K562 (cell line): ENCODE results near the gene CTSL. TPM values are rescaled to one million over a fixed set of nuclear protein-coding genes. Genes with fewer than 3 reads are reported as not detected.

Experiments used
- ATAC-seq: fragments of 200-7000 bp; cut with Tn5 transposase; 3 replicates; pipeline ENCODE4 v1.9.1; 2020; ENCODE audit warnings: moderate library complexity
- BruUV-seq: library from RNA; stranded (reverse); fragments of 400-500 nt; replicated peaks from 2 replicates; lab custom pipeline; 2021; lab: Mats Ljungman, UMichigan
- CTCF ChIA-PET: fragments of 300-600 bp; formaldehyde crosslinking; extraction: SDS; loops from one replicate; lab custom pipeline; 2021; ENCODE audit warnings: low intra/inter-chr PET ratio; lab: Yijun Ruan, JAX
- POLR2A ChIA-PET: fragments of 300-600, 350-650 bp; sonication (Branson Sonifier 250); formaldehyde crosslinking; extraction: SDS; loops from one replicate; lab custom pipeline; 2021; ENCODE audit warnings: antibody characterized with exemption, inconsistent platforms; lab: Yijun Ruan, JAX
- DNase-seq, 4 experiments: peaks; one replicate each; pipeline versions ENCODE4 v3.0.0 to v3.0.0-alpha.2; 2011 to 2018; ENCODE audit warnings: low spot score in 3 of 4, mixed read lengths in 3 of 4; ENCODE audit errors: extremely low read depth in 1 of 4
- FAIRE-seq: peaks from 2 replicates; lab custom pipeline; 2011; peaks lifted over from hg19 to GRCh38; lab: Jason Lieb, UNC
- H2AFZ ChIP-seq: 2 replicates; pipeline ENCODE4 v1.6.0; 2011; ENCODE audit warnings: low read depth, low read length, control low read depth, inconsistent platforms
- H3K27ac ChIP-seq: fragments of 200-600 bp; 3 replicates; pipeline ENCODE4 v1.8.0; 2011; ENCODE audit warnings: low read depth, mild to moderate bottlenecking, control low read depth, inconsistent platforms, low read length, moderate library complexity, mixed read lengths; ENCODE audit errors: extremely low read depth
- H3K27me3 ChIP-seq, 2 experiments: fragments of 300-600 bp in 1 of 2; 2 replicates in 1 of 2; 3 replicates in 1 of 2; pipeline versions ENCODE4 v1.6.0 to v1.8.0; 2011; ENCODE audit warnings: inconsistent platforms in 2 of 2, low read length in 2 of 2, mild to moderate bottlenecking in 1 of 2, mixed read lengths in 1 of 2, moderate library complexity in 1 of 2; ENCODE audit not compliant: control insufficient read depth in 2 of 2, insufficient read depth in 2 of 2
- H3K36me3 ChIP-seq: fragments of 300-600 bp; 3 replicates; pipeline ENCODE4 v1.8.0; 2011; ENCODE audit warnings: mild to moderate bottlenecking, low read length, inconsistent platforms; ENCODE audit not compliant: control insufficient read depth, insufficient read depth
- H3K4me1 ChIP-seq, 2 experiments: fragments of 200-600 bp in 1 of 2; replicated peaks in 1 of 2; 2 replicates in 1 of 2; 3 replicates in 1 of 2; pipeline versions ENCODE4 v1.5.1 to v1.8.0; 2011; ENCODE audit warnings: inconsistent platforms in 2 of 2, low read length in 2 of 2, mild to moderate bottlenecking in 1 of 2, mixed read lengths in 1 of 2, moderate library complexity in 1 of 2; ENCODE audit not compliant: control insufficient read depth in 2 of 2, insufficient read depth in 2 of 2
- H3K4me2 ChIP-seq: 2 replicates; pipeline ENCODE4 v1.6.1; 2011; ENCODE audit warnings: low read length, control low read depth, inconsistent platforms, mixed read lengths; ENCODE audit not compliant: insufficient read depth
- H3K4me3 ChIP-seq: fragments of 200-600 bp; sonication (generic), shearing (Covaris generic); 2 replicates; pipeline ENCODE4 v1.5.1; 2016; ENCODE audit warnings: control low read depth, inconsistent platforms
- H3K79me2 ChIP-seq: fragments of 200-600 bp; 3 replicates; pipeline ENCODE4 v1.8.0; 2011; ENCODE audit warnings: low read length, inconsistent platforms; ENCODE audit not compliant: control insufficient read depth, insufficient read depth
- H3K9ac ChIP-seq, 2 experiments: 2 replicates each; pipeline versions ENCODE4 v1.6.0 to v1.6.1; 2011; ENCODE audit warnings: low read depth in 2 of 2, low read length in 2 of 2, control low read depth in 1 of 2, inconsistent platforms in 1 of 2, mild to moderate bottlenecking in 1 of 2, mixed read lengths in 1 of 2; ENCODE audit not compliant: insufficient read depth in 1 of 2
- H3K9me1 ChIP-seq: one replicate; pipeline ENCODE4 v1.6.0; 2011; ENCODE audit warnings: inconsistent platforms, mild to moderate bottlenecking, low read length, moderate library complexity; ENCODE audit not compliant: control insufficient read depth, insufficient read depth
- H3K9me3 ChIP-seq: replicated peaks from 2 replicates; pipeline ENCODE4 v1.5.1; 2011; ENCODE audit warnings: low read depth, low read length, inconsistent platforms; ENCODE audit not compliant: control insufficient read depth, insufficient read depth
- H4K20me1 ChIP-seq: replicated peaks from 2 replicates; pipeline ENCODE4 v1.6.1; 2011; ENCODE audit warnings: low read length, inconsistent platforms, mixed read lengths; ENCODE audit not compliant: control insufficient read depth, insufficient read depth
- EP300 ChIP-seq: IDR thresholded peaks from 2 replicates; pipeline ENCODE4 v1.6.1; 2012; ENCODE audit warnings: low read length, improper control_type of control experiment
- MITF ChIP-seq: IDR thresholded peaks from 2 replicates; pipeline ENCODE4 v1.6.1; 2014; ENCODE audit warnings: antibody characterized with exemption
- PCBP2 ChIP-seq: fragments of 200-400 bp; formaldehyde crosslinking; IDR thresholded peaks from 2 replicates; pipeline ENCODE4 v1.6.1; 2018; ENCODE audit warnings: low read length, low read depth, mild to moderate bottlenecking, moderate library complexity; ENCODE audit not compliant: poor library complexity, severe bottlenecking
- TFE3 ChIP-seq: fragments of 450-650 bp; formaldehyde crosslinking; IDR thresholded peaks from 2 replicates; pipeline ENCODE4 v1.4.0; 2020; ENCODE audit warnings: mild to moderate bottlenecking, mixed read lengths
- ZBTB8A ChIP-seq: fragments of 450-650 bp; IDR thresholded peaks from 2 replicates; pipeline ENCODE4 v1.6.1; 2018; ENCODE audit warnings: mild to moderate bottlenecking, moderate library complexity; ENCODE audit not compliant: partially characterized antibody
- ZFP1 ChIP-seq: fragments of 450-650 bp; formaldehyde crosslinking; IDR thresholded peaks from 2 replicates; pipeline ENCODE4 v1.4.0; 2020; ENCODE audit warnings: mild to moderate bottlenecking, mixed read lengths
- ZNF12 ChIP-seq: sonication (generic); formaldehyde crosslinking; IDR thresholded peaks from 2 replicates; pipeline ENCODE4 v1.4.0; 2020; ENCODE audit warnings: mild to moderate bottlenecking, missing genetic modification reagents
- ZNF232 ChIP-seq: sonication (generic); formaldehyde crosslinking; IDR thresholded peaks from 2 replicates; pipeline ENCODE4 v1.8.0; 2022; ENCODE audit warnings: mild to moderate bottlenecking, missing genetic modification reagents
- ZNF253 ChIP-seq: fragments of 250-450 bp; sonication (Bioruptor Pico); conservative IDR thresholded peaks from 2 replicates; pipeline ENCODE4 v1.6.1; 2021; ENCODE audit warnings: mild to moderate bottlenecking
- ZNF347 ChIP-seq: fragments of 450-650 bp; formaldehyde crosslinking; IDR thresholded peaks from 2 replicates; pipeline ENCODE4 v1.4.0; 2020; ENCODE audit warnings: low read depth, mild to moderate bottlenecking, moderate library complexity
- ZZZ3 ChIP-seq: fragments of 450-650 bp; IDR thresholded peaks from 2 replicates; pipeline ENCODE4 v1.6.1; 2016; ENCODE audit warnings: antibody characterized with exemption, mild to moderate bottlenecking, moderate library complexity
- WGBS: fragments of 100-300 bp; shearing (Covaris generic); methylation state at CpG from one replicate; pipeline ENCODE4 v1.1.6; 2016; ENCODE audit warnings: low coverage, mixed read lengths; ENCODE audit not compliant: insufficient coverage; ENCODE audit errors: missing lambda C conversion rate; 5-methylcytosine and 5-hydroxymethylcytosine counted together
- in situ Hi-C: fragments of 300-500 bp; cut with MboI; formaldehyde crosslinking; loops from 4 replicates; pipeline ENCODE4 v1.15.0; 2018; ENCODE audit warnings: inconsistent platforms, mixed read lengths
- intact Hi-C: fragments of 100-400 bp; cut with micrococcal nuclease; formaldehyde crosslinking; loops from 2 replicates; pipeline ENCODE4 v1.14.2; 2022
- polyA plus RNA-seq, 8 experiments: library from polyadenylated mRNA; depleted of rRNA in 4 of 8; stranded (reverse) in 5 of 8; unstranded in 3 of 8; fragments of >200 nt; fragmentation: Nextera tagmentation in 2 of 8; fragmentation: Illumina TruSeq in 1 of 8; extraction: Ambion mirVana in 2 of 8; extraction: Trizol in 1 of 8; gene quantifications; 2 replicates each; pipeline versions ENCODE4 v1.2.1 to v1.2.3, GENCODE V29; 2011 to 2014; ENCODE audit warnings: inconsistent platforms in 1 of 8, missing spikeins in 1 of 8
- total RNA-seq, 7 experiments: library from RNA; depleted of rRNA in 6 of 7; stranded (reverse); fragments of >200 nt in 6 of 7; fragmentation: Illumina TruSeq in 2 of 7; extraction: Trizol in 2 of 7; gene quantifications; 2 replicates each; pipeline versions ENCODE4 v1.2.1 to v1.2.3, GENCODE V29; 2011 to 2021; ENCODE audit warnings: low replicate concordance in 1 of 7
- TF ChIP-seq, protein P1 (sequence below): fragments of 450-650 bp; formaldehyde crosslinking; conservative IDR thresholded peaks from 2 replicates; pipeline ENCODE4 v1.4.0; 2022; ENCODE audit warnings: mild to moderate bottlenecking, missing genetic modification characterization
- TF ChIP-seq, protein P2 (sequence below): fragments of 250-450 bp; sonication (Bioruptor Pico); IDR thresholded peaks from 2 replicates; pipeline ENCODE4 v1.8.0; 2022; ENCODE audit warnings: moderate library complexity, mild to moderate bottlenecking, inconsistent platforms

Gene CTSL
- total and polyA plus RNA-seq, 9 of the 15 experiments (the other 6 are each of a cell fraction or from before 2014, with no cell fraction given) = 55.9 to 165 (median 93.7) TPM

- no peaks in the 10 kb centered on the region for H3K79me2 ChIP-seq
- FAIRE-seq (no peak), DNase-seq (no peak), ATAC-seq (no peak)
- 86% methylated on average over 3 of the region's 3 CpGs for WGBS
- H3K9me1 ChIP-seq = no peaks in the 10 kb centered on the region
- peaks cover 8 to 33% of the 10 kb centered on the region in 2 experiments; a peak in 4 of 5 replicates for H3K4me1 ChIP-seq
- in situ Hi-C loops = no loop called here
- no peaks in the 10 kb centered on the region for H4K20me1 ChIP-seq
- H3K27ac ChIP-seq = no peak overlapping the region
- no peaks in the 10 kb centered on the region for H3K36me3 ChIP-seq
- ChIA-PET CTCF (no interaction called here), POLR2A (no interaction called here)
- no peak overlapping the region for H3K4me3 ChIP-seq
- no peak overlapping the region for H3K4me2 ChIP-seq
- no peaks in the 10 kb centered on the region for H3K9me3 ChIP-seq
- H3K9ac ChIP-seq = no peak overlapping the region
- H2AFZ ChIP-seq = no peak overlapping the region
- intact Hi-C loops = no loop called here
- BruUV-seq = no TSS peak
- no peak for TF ChIP-seq ZNF232 (CRISPR knock-in tag)
- TF ChIP-seq ZNF347 (CRISPR knock-in tag) = no peak
- TF ChIP-seq ZBTB8A = no peak
- no peak for TF ChIP-seq ZNF12
- TF ChIP-seq PCBP2 = no peak
- TF ChIP-seq MITF = no peak
- no peak for TF ChIP-seq EP300
- TF ChIP-seq ZFP1 (CRISPR knock-in tag) = no peak
- TF ChIP-seq, protein P1, sequence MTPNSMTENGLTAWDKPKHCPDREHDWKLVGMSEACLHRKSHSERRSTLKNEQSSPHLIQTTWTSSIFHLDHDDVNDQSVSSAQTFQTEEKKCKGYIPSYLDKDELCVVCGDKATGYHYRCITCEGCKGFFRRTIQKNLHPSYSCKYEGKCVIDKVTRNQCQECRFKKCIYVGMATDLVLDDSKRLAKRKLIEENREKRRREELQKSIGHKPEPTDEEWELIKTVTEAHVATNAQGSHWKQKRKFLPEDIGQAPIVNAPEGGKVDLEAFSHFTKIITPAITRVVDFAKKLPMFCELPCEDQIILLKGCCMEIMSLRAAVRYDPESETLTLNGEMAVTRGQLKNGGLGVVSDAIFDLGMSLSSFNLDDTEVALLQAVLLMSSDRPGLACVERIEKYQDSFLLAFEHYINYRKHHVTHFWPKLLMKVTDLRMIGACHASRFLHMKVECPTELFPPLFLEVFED (CRISPR knock-in tag) = no peak
- TF ChIP-seq ZZZ3 = no peak
- TF ChIP-seq TFE3 (CRISPR knock-in tag) = no peak
- TF ChIP-seq ZNF253 (CRISPR knock-in tag) = no peak
- TF ChIP-seq, protein P2, sequence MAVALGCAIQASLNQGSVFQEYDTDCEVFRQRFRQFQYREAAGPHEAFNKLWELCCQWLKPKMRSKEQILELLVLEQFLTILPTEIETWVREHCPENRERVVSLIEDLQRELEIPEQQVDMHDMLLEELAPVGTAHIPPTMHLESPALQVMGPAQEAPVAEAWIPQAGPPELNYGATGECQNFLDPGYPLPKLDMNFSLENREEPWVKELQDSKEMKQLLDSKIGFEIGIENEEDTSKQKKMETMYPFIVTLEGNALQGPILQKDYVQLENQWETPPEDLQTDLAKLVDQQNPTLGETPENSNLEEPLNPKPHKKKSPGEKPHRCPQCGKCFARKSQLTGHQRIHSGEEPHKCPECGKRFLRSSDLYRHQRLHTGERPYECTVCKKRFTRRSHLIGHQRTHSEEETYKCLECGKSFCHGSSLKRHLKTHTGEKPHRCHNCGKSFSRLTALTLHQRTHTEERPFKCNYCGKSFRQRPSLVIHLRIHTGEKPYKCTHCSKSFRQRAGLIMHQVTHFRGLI = no peak
- no peaks in the 10 kb centered on the region for H3K27me3 ChIP-seq
Observed at GRCh38 chr9:87718231-87718630, 7.7 kb upstream of the CTSL start.
